ENCODE data around the gene CEP170.

DNA sequence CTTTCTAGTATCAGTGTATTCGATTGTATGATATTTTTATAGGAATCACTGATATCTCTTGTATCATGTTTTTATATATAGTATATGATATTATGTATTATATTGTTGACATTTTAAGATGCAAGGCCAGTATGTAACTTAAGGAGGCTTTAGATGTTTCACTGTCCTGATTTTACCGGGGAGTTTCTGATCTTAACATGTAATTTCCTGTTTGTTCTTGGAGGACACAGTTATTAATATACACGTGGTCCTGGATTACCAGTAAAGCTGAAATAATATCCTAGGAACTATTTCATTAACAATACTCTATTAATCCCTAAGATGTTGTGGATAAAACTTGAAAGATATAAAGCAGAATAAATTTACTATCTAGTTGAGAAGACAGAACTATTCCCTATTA lies 20.2 kb upstream of the CEP170 start:
- no peak for TF ChIP-seq CTCF (IDR thresholded peaks at IDR 0.05)
- no peak for TF ChIP-seq POLR2A (IDR thresholded peaks at IDR 0.05)

Data from testis (tissue), 2 donors.